Tibial nerve (tissue), 4 donors: ENCODE data around the gene GLS. TPM values are rescaled to one million over a fixed set of nuclear protein-coding genes. Genes with fewer than 3 reads are reported as not detected.

Experiments
- DNase-seq, 2 donors: peaks; one replicate each; pipeline ENCODE4 v3.0.0-alpha.2; 2019; ENCODE audit warnings: low spot score in 2 of 2
- H3K27ac ChIP-seq, 4 donors: fragments of 200-600 bp; sonication (generic) in 3 of 4; one replicate each; pipeline ENCODE4 v1.5.1; 2017 to 2019; ENCODE audit warnings: mild to moderate bottlenecking in 1 of 4
- H3K27me3 ChIP-seq, 2 donors: fragments of 200-600 bp; sonication (generic) in 1 of 2; one replicate each; pipeline versions ENCODE4 v1.5.1 to v1.6.0; 2017 to 2019
- H3K36me3 ChIP-seq, 3 donors: fragments of 200-600 bp; sonication (generic); one replicate each; pipeline ENCODE4 v1.5.1; 2018 to 2019
- H3K4me1 ChIP-seq, 4 donors: fragments of 200-600 bp; sonication (generic) in 3 of 4; one replicate each; pipeline ENCODE4 v1.5.1; 2017 to 2019
- H3K4me3 ChIP-seq, 4 donors: fragments of 200-600 bp; sonication (generic) in 3 of 4; one replicate each; pipeline ENCODE4 v1.5.1; 2017 to 2019; ENCODE audit warnings: mild to moderate bottlenecking in 1 of 4, moderate library complexity in 1 of 4
- H3K9me3 ChIP-seq, 4 donors: fragments of 200-600 bp; sonication (generic) in 3 of 4; one replicate each; pipeline ENCODE4 v1.5.1; 2017 to 2019
- EP300 ChIP-seq, 2 donors: sonication (generic); formaldehyde crosslinking; IDR thresholded peaks; one replicate each; pipeline ENCODE4 v1.6.1; 2017; ENCODE audit warnings: antibody characterized with exemption in 2 of 2, mild to moderate bottlenecking in 1 of 2
- POLR2A ChIP-seq, 2 donors: fragments of 450-650 bp; IDR thresholded peaks; one replicate each; pipeline ENCODE4 v1.6.1; 2017; ENCODE audit warnings: antibody characterized with exemption in 2 of 2, mild to moderate bottlenecking in 2 of 2, moderate library complexity in 2 of 2
- WGBS, 2 donors: methylation state at CpG; one replicate each; pipeline ENCODE4 v1.1.5; 2018; 5-methylcytosine and 5-hydroxymethylcytosine counted together
- total RNA-seq, 4 donors: library from RNA; depleted of rRNA; stranded (reverse); fragments of >200 nt; gene quantifications; one replicate each; pipeline ENCODE4 v1.1.0, GENCODE V29; 2016
- TF ChIP-seq, protein P1 (sequence below), 5 experiments: fragments of 200-600 bp in 3 of 5; fragments of 450-650 bp in 2 of 5; sonication (generic) in 3 of 5; IDR thresholded peaks; one replicate each; pipeline ENCODE4 v1.5.1; 2016 to 2019; ENCODE audit warnings: antibody characterized with exemption in 5 of 5, mild to moderate bottlenecking in 3 of 5, moderate library complexity in 2 of 5

The GLS gene
- total RNA-seq, 4 donors from 2014 or later, result 106 to 164 (median 145) TPM

DNA sequence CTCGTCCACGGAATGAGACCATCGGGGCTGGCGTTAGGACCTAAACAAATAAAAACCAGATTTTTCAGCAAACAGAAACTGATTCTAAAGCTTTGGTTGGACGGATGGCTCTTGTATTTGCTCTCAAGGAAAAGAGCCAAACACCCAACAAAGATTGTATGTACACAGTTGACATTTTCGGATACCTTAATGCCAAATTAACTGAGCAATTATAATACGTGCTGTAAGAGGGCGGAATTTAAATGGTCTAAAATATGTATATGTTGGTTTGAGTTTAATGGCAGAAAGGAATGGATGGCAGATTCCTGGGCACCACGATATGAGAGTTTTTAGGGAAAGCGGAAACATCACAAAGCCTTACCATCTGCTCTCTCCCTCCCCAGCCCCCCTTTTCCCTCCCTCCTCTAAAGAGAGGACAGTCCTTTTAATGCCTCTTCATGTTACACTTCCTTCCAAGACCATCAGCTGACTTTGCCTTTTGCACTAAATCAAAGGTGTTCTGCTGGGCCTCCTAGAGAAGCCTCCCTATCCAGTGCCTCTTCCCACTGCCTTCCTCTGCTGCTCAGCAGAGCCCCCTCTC is 100.1 kb downstream of the GLS start:
- DNase-seq, result no peak
- Histone ChIP-seq H3K9me3 (no peaks in the 10 kb centered on the region), H3K4me1 (peaks cover 0 to 13% (median 0%) of the 10 kb centered on the region in 4 donors), H3K27me3 (no peaks in the 10 kb centered on the region), H3K36me3 (peaks cover 4 to 99% (median 10%) of the 10 kb centered on the region in 3 donors), H3K27ac (peak overlapping the region in 2 of 4 donors; percentile 18 to 42), H3K4me3 (no peak overlapping the region)
- 76% methylated on average over 10 of the region's 10 CpGs for WGBS, 2 donors
- TF ChIP-seq, protein P1, sequence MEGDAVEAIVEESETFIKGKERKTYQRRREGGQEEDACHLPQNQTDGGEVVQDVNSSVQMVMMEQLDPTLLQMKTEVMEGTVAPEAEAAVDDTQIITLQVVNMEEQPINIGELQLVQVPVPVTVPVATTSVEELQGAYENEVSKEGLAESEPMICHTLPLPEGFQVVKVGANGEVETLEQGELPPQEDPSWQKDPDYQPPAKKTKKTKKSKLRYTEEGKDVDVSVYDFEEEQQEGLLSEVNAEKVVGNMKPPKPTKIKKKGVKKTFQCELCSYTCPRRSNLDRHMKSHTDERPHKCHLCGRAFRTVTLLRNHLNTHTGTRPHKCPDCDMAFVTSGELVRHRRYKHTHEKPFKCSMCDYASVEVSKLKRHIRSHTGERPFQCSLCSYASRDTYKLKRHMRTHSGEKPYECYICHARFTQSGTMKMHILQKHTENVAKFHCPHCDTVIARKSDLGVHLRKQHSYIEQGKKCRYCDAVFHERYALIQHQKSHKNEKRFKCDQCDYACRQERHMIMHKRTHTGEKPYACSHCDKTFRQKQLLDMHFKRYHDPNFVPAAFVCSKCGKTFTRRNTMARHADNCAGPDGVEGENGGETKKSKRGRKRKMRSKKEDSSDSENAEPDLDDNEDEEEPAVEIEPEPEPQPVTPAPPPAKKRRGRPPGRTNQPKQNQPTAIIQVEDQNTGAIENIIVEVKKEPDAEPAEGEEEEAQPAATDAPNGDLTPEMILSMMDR (IDR thresholded peaks at IDR 0.05), result no peak
- TF ChIP-seq EP300 (IDR thresholded peaks at IDR 0.05) (no peak), POLR2A (IDR thresholded peaks at IDR 0.05) (no peak)

DNA sequence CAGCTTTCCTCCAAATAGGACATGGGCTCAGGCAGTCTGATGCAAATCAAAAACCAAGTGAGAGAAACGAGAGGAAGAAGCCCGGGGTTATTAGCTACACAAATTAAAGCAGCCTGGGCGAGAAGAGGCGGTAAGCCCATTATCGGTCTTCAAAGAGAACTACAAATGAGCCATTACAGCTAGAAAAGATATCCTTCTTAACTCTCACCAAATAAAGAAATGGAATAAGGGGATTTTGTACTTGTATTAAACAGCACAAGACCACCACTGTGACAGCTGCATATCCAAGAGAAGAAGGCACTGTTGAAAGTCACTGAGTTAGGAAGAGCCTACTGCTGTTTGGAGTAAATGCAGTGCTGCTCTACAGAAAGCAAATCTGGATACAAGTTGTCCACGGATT is 100.7 kb downstream of the GLS start:
- Histone ChIP-seq H3K9me3 (no peaks in the 10 kb centered on the region), H3K4me3 (no peak overlapping the region), H3K27me3 (no peaks in the 10 kb centered on the region), H3K36me3 (peaks cover 4 to 99% (median 9%) of the 10 kb centered on the region in 3 donors), H3K4me1 (peaks cover 0 to 13% (median 0%) of the 10 kb centered on the region in 4 donors), H3K27ac (no peak overlapping the region)
- DNase-seq, result no peak
- TF ChIP-seq, protein P1 (IDR thresholded peaks at IDR 0.05), result no peak
- no peak for TF ChIP-seq EP300 (IDR thresholded peaks at IDR 0.05)
- no peak for TF ChIP-seq POLR2A (IDR thresholded peaks at IDR 0.05)
- WGBS, 2 donors, result 85 to 93% methylated on average over 6 of the region's 6 CpGs

DNA sequence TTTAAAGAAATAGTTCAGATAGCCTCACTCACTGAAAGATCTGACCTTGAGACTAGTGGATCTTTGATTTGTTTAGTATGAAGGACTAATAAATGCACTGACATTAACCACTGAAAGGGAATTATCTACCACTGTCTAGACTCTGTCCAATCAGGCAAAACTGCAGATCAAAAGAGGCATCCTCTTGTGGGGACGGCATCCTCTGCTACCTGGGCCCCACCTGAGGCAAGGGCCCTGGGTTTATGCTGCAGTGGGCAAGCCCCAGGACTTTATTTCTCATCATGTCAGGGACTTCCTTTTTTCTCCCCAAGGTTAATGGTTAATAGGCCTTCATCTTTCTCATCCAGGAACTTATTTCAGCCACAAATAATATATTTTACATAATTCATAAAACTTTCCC is 101.1 kb downstream of the GLS start:
- Histone ChIP-seq H3K36me3 (peaks cover 4 to 99% (median 13%) of the 10 kb centered on the region in 3 donors), H3K4me1 (peaks cover 0 to 13% (median 0%) of the 10 kb centered on the region in 4 donors), H3K27ac (no peak overlapping the region), H3K27me3 (no peaks in the 10 kb centered on the region), H3K9me3 (no peaks in the 10 kb centered on the region), H3K4me3 (no peak overlapping the region)
- TF ChIP-seq EP300 (IDR thresholded peaks at IDR 0.05) (no peak), POLR2A (IDR thresholded peaks at IDR 0.05) (no peak)
- TF ChIP-seq, protein P1 (IDR thresholded peaks at IDR 0.05), result no peak
- no peak for DNase-seq
- WGBS, 2 donors, result 89 to 100% methylated on average over 1 of the region's 1 CpG

DNA sequence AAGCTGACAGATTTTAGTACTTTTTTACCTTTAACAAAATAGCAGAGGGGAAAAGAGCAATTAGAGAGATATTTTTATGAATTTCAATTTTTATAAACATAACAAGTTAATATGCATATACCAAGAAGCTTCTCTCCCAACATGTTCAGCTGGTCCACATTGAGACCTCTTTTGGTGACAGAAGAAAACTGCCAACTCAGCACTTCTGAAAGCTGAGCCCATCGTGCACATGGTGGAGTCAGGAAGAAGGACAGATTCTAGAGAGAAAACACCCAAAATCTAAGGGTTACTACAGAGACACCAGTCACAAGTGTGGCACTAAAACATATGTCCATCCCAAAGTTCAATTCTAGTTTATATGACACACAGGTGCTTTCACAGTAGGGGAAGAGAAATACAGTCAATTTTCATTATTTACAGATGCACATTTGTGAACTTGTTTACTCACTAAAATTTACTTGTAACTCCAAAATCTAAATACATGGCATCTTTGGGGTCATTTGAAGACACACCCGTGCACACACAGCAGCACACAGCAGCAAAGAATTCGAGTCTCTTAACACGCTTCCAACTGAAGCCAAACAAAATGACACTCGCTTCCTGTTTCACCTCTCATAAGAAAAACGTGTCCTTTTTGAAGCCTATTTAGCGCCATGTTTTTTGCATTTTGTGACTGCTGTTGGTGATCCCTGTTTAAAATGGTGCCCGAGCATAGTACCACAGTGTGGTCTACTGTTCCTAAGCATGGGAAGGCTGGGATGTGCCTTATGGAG is 101.8 kb downstream of the GLS start:
- Histone ChIP-seq H3K4me3 (no peak overlapping the region), H3K27me3 (no peaks in the 10 kb centered on the region), H3K36me3 (peaks cover 4 to 99% (median 20%) of the 10 kb centered on the region in 3 donors), H3K4me1 (peaks cover 0 to 13% (median 0%) of the 10 kb centered on the region in 4 donors), H3K9me3 (no peaks in the 10 kb centered on the region), H3K27ac (no peak overlapping the region)
- TF ChIP-seq, protein P1 (IDR thresholded peaks at IDR 0.05), result no peak
- TF ChIP-seq POLR2A (IDR thresholded peaks at IDR 0.05) (no peak), EP300 (IDR thresholded peaks at IDR 0.05) (no peak)
- DNase-seq, result no peak
- WGBS, 2 donors, result 92 to 95% methylated on average over 8 of the region's 8 CpGs

DNA sequence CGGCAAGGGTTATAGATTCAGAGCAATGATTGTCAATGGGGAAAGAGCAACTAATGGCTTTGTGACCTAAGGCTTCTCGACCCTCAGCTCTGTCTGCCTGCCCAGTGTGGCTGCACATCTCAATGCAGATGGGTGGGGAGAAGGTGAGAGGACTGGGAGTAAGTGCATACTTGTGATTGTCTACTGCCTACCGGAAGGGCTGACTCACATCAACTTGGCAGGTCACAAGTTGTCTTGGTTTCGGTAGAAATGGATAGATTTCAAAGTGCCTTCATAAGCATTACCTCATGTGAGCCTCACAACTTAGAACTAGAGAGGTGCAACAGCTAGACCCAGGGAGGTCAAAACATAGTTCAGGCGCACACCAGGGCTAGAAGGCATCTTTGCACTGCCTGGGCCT is 104.0 kb downstream of the GLS start:
- Histone ChIP-seq H3K36me3 (peaks cover 4 to 99% (median 14%) of the 10 kb centered on the region in 3 donors), H3K9me3 (no peaks in the 10 kb centered on the region), H3K4me3 (no peak overlapping the region), H3K4me1 (peaks cover 0 to 13% (median 0%) of the 10 kb centered on the region in 4 donors), H3K27ac (no peak overlapping the region), H3K27me3 (no peaks in the 10 kb centered on the region)
- TF ChIP-seq, protein P1 (IDR thresholded peaks at IDR 0.05), result no peak
- 86 to 90% methylated on average over 5 of the region's 5 CpGs for WGBS, 2 donors
- DNase-seq, result no peak
